HG02870 (cell line): ENCODE measurements around the gene HMCES.
"Not testable (repeated sequence)": the region's sequence is repeated elsewhere in the genome, so short reads cannot be mapped to it uniquely, and the experiment has no call there.

ENCODE experiments used
- ATAC-seq: cut with Tn5 transposase; IDR thresholded peaks from one replicate; pipeline ENCODE4 v1.9.1; 2021; ENCODE audit warnings: mild to moderate bottlenecking, moderate library complexity; ENCODE audit not compliant: unreplicated experiment

Gene HMCES

DNA sequence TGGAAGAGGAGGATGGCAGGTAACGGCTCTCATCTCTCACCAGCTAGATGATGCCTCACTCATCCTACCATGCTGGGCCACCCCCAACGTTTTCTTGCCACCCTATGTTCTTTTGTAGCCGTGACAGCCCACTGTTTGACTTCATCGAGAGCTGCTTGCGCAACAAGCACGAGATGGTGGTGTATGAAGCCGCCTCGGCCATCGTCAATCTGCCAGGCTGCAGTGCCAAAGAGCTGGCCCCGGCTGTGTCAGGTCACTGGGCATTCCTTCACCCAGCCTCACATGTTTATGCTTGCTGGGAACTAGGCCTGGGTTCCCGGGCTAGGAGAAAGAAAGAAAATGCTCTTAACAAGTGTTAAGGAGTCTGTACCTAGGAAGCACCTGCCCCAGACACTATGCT is 21.1 kb upstream of the HMCES start:
- no peak for ATAC-seq

DNA sequence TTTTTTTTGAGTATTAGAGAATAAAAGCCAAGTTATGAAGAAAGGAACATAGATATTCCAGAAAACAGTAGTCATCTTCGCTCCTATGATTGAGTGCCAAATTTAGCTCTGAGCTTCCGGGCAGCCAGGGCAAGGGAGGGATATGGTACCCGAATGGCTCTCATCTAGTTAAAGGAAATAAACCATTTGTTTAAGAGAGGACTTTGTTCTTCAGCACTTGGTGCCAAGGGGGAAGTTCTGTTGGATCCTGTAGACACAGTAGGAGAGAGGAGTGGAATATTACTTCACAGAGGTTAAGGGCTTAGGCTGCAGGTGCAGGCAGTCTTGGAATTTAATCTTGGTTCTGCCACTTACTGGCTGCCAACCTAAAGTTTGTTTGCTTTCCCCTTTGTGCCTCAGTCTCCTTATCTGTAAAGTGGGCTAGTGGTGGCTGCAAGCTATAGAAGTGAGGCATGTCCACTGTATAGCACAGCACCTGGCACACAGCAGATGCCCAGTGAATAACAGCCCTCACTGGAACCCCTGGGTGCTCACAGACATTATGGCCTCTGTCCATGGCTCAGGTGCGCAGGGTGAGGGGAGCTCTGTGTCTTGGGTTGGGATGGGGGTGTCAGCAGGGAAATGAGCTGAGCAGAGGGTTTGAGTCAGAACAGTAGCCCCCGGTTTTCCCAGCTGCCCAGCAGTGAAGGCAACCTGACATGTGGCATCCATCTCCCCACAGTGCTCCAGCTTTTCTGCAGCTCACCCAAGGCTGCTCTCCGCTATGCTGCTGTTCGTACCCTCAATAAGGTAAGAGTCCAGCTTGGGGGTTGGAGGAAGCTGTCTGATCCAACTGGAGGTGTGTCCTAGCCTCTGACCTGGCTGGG is 18.8 kb upstream of the HMCES start:
- no peak for ATAC-seq

DNA sequence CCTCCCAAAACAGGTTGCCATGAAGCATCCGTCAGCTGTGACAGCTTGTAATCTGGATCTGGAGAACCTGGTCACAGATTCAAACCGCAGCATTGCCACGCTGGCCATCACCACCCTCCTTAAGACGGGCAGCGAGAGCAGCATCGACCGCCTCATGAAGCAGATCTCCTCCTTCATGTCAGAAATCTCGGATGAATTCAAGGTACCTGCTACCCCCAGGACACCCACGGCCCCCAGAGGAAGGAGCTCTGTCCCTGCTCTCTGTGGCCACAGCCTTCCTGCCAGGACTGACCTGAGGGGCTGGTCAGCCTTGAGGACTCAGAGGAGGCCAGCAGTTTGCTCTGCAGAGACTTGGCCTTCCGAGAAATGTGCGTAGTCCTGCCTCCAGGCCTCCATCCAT is 18.1 kb upstream of the HMCES start:
- no peak for ATAC-seq

DNA sequence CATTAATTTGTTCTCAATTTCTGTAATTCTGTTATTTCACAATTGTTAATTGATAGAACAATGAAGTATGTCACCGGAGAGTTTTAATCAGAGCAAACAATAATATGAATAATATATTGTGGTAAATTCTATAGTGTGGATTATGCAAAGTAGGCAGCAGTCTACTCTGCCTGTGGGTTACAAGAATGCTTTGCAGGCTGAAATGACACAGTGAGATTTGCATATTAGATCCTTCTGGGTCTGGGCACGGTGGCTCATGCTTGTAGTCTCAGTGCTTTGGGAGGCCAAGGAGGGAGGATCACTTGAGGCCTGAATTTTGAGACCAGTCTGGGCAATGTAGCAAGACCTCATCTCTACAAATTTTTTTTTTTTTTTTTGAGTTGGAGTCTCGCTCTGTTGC is 16.8 kb upstream of the HMCES start:
- no peak for ATAC-seq

DNA sequence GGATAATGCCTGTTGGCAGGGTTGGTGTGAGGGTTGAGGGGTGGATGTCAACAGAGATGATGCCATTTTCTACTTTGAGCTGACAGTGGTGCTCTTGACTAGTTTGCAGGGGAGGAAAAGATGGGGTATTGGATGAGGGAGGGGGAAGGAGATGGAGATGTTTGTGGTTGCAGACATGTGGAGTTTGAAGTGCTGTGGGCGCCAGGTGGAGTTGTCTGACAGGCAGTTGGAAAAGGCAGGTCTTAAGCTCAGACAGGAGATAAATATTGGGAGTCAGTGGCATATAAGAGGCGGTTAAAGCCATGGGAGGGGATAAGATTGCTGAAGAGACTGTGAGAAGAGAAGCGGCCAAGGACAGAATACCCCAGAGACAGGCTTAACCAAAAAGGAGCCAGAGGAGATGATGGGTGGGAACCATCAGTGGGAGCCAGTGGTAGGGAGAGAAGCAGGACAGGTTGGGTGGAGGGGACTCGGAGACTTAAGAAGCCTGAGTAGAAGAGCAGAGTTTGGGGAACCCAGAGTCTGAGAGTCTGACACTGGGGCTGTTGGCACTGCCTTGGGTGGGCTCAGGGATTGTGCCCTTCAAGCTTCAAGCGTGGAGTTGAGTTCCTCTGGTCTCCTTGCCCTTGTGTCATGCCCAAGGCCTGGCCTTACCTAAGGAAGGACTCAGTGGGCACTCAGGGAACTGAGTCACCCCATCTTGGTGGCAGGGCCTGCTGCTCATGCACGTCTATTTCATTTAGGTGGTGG is 15.3 kb upstream of the HMCES start:
- ATAC-seq = no peak

DNA sequence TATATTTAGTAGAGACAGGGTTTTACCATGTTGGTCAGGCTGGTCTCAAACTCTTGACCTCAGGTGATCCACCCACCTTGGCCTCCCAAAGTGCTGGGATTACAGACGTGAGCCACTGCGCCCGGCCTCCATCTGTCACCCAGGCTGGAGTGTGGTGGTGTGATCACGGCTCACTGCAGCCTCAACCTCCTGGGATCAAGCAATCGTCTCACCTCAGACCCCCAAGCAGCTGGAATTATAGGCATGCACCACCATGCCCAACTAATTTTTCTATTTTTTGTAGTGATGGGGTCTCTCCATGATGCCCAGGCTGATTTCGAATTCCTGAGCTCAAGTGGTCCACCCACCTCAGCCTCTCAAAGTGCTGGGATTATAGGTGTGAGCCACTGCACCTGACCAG is 13.7 kb upstream of the HMCES start:
- ATAC-seq = not testable (repeated sequence)

DNA sequence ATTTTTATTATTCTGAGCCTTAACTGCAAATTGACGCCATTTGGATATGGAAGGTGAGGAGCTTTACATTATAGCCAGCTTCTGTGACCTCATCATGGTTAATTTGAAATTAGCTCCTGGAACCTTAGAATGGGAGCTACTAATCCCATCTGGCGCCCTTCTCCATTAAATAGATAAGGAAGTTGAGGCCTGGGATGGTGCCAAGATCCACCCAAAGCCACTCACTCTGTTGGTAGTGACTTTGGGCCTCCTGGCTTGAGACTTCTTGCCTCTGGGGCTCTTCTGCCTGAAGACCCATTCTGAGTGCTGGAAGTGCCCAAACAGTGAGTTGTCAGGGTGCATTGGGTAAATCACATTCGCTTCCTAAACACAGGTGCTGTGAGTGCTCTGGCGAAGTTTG is 12.0 kb upstream of the HMCES start:
- ATAC-seq = no peak

DNA sequence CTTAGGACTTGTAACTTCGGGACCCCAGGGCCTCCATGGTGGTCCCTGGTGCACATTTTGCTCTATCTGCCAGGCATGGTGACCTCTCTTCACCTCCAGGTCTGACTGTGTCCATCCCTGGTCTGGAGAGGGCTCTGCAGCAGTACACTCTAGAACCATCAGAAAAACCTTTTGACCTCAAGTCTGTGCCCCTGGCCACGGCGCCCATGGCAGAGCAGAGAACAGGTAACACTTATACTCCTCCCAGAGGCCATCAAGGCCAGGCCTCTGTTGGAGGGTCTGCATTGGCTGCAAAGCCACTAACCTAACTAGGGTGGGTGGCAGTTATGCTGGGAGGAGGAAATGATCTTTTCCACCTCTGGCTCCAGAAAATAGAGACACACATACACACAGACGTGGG is 10.3 kb upstream of the HMCES start:
- ATAC-seq = no peak

DNA sequence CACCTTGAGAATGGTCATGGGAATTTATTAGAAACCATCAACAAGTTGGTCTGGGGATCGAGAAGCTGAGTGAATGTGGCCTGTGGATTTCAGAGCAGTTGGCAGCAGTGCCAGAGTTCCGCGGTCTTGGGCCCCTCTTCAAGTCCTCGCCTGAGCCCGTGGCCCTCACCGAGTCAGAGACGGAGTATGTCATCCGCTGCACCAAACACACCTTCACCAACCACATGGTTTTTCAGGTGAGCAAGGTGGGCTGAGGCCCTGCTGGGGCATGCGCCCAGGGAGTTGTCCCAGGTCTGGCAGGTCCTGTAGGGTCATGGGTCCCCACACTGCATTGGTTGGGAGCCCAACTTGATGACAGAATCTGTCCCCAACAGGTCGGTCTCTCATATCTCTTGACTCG is 7.0 kb upstream of the HMCES start:
- no peak for ATAC-seq

DNA sequence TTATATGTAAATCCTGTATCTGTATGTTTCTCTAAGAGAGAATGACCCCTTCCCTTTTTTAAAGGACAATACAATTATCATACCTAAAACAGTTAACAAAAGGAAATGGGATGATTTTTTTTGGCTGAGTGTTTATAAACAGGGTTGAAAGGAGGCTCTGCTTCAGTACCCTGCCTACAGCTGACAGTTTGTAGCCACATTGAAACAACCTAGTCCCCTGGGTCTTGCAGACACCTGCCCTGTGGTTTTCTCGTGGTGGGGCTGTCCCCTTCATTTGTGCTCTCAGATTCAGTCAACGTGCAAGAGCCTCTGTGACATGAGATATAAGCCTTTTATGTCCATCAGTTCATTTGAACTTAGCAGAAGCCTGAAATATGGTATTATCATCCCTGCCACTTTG is 2.3 kb upstream of the HMCES start:
- peak; percentile 81 for ATAC-seq

DNA sequence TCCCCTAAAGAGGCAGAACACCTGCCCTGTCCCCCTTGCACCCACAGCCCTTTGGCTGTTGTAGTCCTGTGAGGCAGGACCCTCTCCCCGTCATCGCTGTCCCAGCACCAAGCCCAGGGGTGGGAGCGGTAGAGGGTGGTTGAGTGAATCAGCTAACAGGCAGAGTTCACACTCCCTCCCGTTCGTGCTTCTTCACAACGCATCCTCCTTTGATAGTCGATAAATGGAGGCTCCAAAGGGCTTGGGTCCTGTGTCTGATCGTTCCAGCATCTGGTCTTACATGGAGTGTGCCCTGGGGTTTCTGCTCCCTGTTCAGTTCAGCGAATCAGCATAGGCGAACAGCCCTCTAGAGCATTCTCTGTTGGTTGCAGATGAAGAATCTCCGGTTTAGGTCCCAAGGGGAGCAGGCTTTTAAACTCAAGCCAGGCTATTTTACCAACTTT is 820 bp upstream of the HMCES start:
- no peak for ATAC-seq

DNA sequence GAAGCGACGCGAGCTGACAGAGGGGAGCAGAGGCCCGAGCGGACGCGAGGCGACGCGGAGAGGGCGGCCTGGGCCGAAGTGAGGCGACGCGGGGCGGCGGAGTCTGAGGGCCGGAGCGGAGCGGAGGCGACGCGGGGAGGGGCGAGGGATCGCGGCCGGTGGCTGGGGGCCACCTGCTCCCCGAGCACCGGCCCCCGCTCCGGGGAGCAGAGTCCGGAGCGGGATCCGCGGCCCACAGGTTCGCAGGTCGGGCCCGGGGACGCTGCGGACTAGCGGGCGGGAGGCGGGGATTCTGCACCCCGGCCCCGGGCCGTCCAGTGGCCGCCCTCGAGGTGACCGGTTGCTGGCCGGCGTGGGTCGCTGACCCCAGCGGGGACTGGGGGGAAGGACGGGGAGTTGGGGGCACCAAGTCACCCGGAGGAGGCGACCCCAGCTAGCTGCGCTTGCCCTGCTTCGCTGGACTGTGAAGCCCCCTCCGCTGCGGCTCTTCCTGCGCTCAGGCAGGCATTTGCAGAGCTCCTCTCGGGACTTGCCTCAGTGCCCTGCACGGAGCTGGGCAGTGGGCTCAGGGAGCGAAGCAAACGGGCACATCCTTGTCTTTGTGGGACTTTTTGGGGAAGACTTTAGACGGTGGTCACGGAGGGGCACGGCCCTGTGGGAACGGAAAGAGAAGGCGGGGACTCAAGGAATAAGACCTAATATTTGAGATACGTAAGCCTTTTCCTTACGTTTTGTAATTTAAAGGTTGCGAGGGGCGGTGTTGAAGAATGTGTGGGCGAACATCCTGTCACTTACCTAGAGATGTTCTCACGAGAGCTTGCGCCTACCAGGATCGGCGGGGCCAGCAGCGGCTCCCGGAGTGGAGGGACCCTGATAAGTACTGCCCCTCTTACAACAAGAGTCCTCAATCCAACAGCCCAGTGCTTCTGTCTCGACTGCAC is 566 bp downstream of the HMCES start:
- peak; percentile 1 for ATAC-seq

DNA sequence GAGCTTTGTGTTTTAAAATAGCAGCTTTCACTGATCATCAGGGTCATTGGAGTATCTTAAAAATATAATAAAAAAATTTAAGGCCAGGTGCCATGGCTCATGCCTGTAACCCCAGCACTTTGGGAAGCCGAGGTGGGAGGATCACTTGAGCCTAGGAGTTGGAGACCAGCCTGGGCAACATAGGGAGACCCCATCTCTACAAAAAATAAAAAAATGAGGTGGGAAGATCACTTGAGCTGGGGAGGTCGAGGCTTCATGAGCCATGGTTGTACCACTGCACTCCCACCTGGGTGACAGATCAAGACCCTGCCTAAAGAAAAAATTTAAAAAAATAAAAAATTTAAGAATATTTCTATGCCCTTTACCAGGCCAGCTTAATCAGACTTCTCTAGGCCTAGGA is 1.5 kb downstream of the HMCES start:
- no peak for ATAC-seq

DNA sequence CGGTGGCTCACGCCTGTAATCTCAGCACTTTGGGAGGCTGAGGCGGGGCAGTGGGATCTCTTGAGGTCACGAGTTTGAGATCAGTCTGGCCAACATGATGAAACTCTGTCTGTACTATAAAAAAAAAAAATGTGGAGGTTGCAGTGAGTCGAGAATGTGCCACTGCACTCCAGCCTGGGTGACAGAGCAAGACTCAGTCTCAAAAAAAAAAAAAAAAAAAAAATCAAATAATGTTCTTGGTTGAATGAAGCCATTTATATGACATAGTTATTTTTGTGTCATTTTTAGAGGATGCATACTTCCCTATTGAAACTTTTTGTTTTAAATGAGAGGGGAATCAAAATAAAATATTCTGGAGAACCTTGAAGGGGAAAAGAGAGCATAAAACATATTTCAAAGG is 3.1 kb downstream of the HMCES start:
- ATAC-seq = no peak

DNA sequence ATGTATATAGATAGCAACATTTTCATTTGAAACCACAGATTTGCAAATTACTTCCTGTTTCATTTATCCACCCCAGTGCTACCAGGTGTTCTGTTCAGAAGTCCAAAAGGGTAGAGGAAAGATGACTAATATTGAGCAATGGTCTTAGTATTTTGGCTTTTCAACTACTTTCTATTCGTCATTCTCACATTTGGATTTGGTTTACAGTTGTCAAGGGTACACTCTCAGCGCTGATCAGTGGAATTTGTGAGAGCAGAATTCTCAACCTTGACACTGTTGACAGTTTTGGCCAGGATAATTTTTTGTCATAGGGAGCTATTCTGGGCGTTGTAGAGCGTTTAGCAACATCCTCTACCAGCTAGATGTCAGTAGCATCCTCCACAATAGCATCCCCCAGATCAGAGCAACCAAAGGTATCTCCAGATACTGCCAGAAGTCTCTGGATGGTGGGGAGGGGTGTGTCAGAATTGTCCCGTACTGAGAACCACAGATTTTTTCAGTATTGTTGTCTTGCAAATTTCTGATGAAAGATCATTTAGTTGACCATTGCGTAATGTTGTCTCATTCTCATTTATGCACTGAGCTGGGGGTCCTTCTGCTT is 4.2 kb downstream of the HMCES start:
- ATAC-seq = peak; percentile 67

DNA sequence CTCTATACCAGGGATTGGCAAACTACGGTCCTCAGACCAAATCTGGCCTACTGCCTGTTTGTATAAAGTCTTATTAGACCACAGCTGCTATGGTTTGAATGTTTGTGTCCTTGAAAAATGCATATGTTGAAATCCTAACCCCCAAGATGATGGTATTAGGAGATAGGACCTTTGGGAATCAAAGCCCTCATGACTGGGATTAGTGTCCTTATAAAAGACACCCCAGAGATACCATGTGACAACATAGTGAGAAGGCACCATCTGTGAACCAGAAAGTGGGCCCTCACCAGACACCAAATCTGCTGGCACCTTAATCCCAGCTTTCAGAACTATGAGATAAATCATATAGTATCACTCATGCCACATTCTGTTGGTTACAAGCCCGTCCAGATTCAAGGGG is 7.4 kb downstream of the HMCES start:
- no peak for ATAC-seq

DNA sequence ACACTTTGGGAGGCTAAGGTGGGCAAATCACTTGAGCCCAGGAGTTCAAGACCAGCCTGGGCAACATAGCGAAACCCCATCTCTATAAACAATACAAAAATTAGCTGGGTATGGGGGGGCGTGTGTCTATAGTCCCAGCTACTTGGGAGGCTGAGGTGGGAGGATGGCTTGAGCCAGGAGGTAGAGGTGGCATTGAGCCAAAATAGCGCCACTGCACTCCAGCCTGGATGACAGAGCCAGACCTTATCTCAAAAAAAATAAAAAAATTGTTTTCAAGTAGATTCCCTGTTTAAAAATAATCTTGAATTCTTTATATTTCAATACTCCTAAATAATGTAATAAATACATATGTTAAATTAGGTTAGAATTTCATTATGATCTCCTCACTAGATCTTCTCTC is 9.8 kb downstream of the HMCES start:
- no peak for ATAC-seq

DNA sequence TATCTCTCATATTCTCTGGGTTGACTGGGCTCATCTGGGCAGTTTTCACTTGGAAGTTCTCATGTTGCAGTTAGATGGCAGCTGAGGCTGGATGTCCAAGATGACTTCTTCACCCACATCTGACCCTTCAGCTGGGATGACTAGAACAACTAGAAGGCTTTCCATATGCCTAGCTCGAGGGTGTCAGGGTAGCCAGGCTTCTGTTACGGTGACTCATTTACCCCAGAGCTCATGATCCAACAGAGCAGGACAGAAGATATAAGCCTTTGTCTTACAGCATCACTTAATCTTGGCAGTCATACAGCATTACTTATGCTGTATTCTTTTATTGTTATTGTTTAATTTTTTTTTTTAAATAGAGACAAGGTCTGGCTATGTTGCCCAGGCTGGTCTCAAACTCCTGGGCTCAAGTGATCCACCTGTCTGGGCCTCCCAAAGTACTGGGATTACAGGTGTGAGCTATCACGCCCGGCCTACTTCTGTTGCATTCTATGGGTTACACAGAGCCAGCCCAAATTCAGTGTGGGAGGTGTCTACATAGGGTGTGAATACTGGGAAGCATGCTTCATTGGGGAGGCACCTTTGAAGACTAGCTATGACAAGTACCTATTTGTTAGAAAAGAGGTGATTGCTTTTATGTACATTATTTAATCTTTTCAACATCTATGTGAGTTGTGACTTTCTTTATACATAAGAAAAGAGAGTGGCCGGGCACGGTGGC is 10.7 kb downstream of the HMCES start:
- ATAC-seq = no peak

DNA sequence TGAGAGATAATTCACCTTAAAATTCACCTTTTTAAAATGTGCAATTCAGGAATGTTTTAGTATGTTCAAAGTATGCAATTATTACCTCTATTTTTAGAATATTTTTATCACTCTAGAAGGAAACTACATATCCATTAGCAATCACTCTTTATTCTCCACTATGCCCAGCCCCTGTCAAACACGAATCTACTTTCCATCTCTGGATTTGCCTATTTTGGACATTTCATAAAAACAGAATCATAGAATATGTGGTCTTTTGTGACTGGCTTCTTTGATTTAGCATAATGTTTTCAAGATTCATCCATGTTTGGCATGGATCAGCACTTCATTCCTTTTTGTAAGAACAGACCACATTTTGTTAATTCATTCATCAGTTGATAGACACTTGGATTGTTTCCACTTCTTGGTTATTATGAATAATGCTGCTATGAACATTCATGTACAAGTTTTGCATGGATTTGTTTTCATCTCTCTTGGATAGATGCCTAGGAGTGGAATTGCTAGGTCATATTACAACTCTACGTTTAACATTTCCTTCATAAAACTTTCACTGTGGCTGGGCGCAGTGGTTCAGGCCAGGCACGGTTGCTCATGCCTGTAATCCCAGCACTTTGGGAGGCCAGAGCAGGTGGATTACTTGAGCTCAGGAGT is 12.7 kb downstream of the HMCES start:
- no peak for ATAC-seq

DNA sequence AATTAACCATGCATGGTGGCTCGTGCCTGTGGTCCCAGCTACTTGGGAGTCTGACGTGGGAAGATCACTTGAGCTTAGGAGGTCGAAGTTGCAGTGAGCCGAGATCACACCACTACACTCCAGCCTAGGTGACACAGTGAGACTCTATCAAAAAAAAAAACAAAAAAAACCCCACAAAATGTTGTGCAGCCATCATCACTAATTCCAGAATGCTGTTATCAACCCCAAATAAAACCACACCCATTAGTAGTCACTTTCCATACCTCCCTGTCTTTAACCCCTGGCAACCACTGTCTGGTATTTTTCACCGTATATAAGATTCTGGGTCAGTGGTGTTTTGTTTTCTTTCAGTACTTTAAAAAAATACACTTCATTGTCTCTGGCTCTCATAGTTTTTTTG is 16.6 kb downstream of the HMCES start:
- no peak for ATAC-seq
